ENCODE measurements around the gene ADAM19.

Gene ADAM19

GRCh38 chr5:157540707-157541446 lies 34.7 kb downstream of the ADAM19 start:
- no peak for DNase-seq

- DNase-seq: no peak
These were observed 35.5 kb downstream of the ADAM19 start for GRCh38 chr5:157540124-157540523.

- no peak for DNase-seq
These were observed 36.0 kb downstream of the ADAM19 start for GRCh38 chr5:157539503-157540022.

- DNase-seq: no peak
These were observed 37.3 kb downstream of the ADAM19 start for GRCh38 chr5:157538311-157538710.

- DNase-seq: no peak
These were observed 40.3 kb downstream of the ADAM19 start for GRCh38 chr5:157535042-157535865.

GRCh38 chr5:157533011-157533481 lies 42.5 kb downstream of the ADAM19 start:
- no peak for DNase-seq

GRCh38 chr5:157532022-157532421 lies 43.6 kb downstream of the ADAM19 start:
- no peak for DNase-seq

- DNase-seq: no peak
These were observed 45.2 kb downstream of the ADAM19 start for GRCh38 chr5:157530226-157530972.

GRCh38 chr5:157529002-157529401 lies 46.6 kb downstream of the ADAM19 start:
- DNase-seq: no peak

GRCh38 chr5:157528036-157528632 lies 47.4 kb downstream of the ADAM19 start:
- DNase-seq: no peak

GRCh38 chr5:157524887-157525286 lies 50.7 kb downstream of the ADAM19 start:
- DNase-seq: no peak

GRCh38 chr5:157523976-157524375 lies 51.6 kb downstream of the ADAM19 start:
- no peak for DNase-seq

GRCh38 chr5:157521704-157522029 lies 53.9 kb downstream of the ADAM19 start:
- DNase-seq: no peak

- no peak for DNase-seq
These were observed 54.5 kb downstream of the ADAM19 start for GRCh38 chr5:157520911-157521703.

- no peak for DNase-seq
These were observed 55.9 kb downstream of the ADAM19 start for GRCh38 chr5:157519579-157520253.

- no peak for DNase-seq
These were observed 56.6 kb downstream of the ADAM19 start for GRCh38 chr5:157518963-157519362.

- DNase-seq: peak in 1 of 2 experiments; percentile 12
These were observed 58.8 kb downstream of the ADAM19 start for GRCh38 chr5:157516626-157517325.

GRCh38 chr5:157516006-157516405 lies 59.6 kb downstream of the ADAM19 start:
- no peak for DNase-seq

- no peak for DNase-seq
These were observed 60.6 kb downstream of the ADAM19 start for GRCh38 chr5:157514974-157515373.

GRCh38 chr5:157513182-157513581 lies 62.4 kb downstream of the ADAM19 start:
- DNase-seq: no peak
